LNCAP (cell line): ENCODE results near the gene SNX12.

Source experiments
- TF ChIP-seq, protein P1 (sequence below): fragments of 450-650 bp; IDR thresholded peaks from 2 replicates; pipeline ENCODE4 v1.5.1; 2017; ENCODE audit warnings: mild to moderate bottlenecking

Gene SNX12

DNA sequence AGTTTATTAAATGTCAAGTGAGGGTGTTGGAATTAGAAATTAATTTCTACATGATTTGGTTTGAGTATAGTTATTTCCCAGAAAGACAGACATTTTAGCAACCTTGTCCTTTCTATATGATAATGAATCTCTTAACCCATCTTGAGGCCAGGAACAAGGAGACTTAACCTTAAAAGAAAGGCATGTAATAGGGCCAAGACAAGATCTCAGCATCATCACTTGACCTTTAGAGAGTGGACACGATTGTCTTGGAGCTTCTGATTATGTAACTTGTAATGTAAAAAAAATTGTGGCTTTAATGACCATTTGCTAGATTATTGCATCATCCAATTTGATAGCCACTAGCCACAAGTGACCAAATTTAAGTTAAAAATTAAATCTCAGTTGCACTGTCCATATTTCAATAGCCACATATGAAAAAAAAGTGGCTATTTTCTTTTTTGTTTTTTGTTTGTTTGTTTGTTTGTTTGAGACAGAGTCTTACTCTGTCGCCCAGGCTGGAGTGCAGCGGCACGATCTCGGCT, 14.1 kb upstream of the SNX12 start:
- TF ChIP-seq, protein P1, sequence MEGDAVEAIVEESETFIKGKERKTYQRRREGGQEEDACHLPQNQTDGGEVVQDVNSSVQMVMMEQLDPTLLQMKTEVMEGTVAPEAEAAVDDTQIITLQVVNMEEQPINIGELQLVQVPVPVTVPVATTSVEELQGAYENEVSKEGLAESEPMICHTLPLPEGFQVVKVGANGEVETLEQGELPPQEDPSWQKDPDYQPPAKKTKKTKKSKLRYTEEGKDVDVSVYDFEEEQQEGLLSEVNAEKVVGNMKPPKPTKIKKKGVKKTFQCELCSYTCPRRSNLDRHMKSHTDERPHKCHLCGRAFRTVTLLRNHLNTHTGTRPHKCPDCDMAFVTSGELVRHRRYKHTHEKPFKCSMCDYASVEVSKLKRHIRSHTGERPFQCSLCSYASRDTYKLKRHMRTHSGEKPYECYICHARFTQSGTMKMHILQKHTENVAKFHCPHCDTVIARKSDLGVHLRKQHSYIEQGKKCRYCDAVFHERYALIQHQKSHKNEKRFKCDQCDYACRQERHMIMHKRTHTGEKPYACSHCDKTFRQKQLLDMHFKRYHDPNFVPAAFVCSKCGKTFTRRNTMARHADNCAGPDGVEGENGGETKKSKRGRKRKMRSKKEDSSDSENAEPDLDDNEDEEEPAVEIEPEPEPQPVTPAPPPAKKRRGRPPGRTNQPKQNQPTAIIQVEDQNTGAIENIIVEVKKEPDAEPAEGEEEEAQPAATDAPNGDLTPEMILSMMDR: no peak

DNA sequence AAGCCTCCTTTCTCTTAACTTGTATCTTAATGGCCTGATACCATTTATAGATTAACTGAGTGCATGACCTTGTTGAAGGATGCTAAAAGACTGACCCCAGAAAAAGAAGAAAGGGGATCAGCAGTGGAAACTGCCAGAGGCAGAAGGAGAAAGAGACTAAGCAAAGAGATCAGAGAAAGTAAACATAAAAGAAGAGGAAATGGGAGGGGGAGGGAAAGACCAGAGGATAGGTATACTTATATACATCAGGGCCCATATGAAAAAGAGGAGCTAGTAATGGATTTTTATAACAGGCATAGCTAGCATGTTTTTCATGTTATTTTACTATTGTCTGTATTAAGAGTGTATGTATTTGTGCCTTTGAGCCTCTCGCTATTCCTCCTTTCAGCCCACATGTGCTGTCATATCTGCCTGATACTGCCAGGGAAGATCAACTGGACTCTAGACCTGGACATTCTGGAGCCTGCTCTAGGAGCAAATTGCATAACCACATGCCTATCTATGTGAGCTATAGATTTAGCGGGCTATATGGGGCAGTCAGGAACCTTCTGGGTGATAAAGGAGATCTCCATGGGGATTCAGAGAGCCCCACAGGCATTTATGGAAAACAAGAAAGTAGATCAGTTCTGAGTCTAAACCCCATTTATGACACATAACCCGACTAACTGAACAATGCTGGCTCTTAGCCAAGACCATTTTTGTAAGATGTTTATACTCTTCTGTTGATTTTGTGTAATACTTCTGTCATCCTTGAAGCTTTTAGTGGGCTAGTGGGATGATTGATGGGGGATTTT, 13.4 kb upstream of the SNX12 start:
- TF ChIP-seq, protein P1: no peak

DNA sequence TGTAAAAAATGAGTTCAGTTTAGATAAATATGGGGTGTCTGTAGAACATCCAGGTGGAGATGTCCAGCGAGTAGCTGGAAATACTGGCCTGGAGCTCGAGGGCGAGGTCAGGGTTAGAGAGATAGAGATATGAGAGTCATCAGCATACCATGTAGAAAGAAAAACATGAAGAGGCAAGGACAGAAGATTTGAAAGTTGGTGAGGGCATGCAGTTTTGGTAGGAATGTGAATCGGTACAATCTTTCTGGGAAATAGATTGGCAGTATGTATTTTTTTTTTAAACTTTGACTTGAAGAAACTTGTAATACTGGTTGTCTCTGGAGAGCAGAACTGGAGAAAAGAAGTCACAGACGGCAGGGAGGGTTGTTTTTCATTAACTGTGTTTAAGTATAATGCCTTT, 2.4 kb upstream of the SNX12 start:
- TF ChIP-seq, protein P1: no peak

DNA sequence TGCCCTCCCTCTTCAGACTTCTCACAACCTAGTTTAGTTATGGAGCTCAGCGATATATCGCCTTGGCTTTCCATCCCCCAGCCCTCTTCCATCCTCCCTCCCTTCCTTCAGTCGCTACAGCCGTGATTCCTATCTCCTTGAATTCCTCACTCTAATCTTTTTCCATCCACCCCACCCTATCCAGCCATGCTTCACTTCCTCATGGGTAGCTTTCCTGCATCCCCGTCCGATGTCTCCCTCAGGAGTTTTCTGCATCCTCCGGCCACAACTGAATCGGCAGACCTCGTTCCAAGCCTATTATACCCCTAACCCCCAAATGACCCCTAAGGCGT, 456 bp downstream of the SNX12 start:
- TF ChIP-seq, protein P1: no peak

DNA sequence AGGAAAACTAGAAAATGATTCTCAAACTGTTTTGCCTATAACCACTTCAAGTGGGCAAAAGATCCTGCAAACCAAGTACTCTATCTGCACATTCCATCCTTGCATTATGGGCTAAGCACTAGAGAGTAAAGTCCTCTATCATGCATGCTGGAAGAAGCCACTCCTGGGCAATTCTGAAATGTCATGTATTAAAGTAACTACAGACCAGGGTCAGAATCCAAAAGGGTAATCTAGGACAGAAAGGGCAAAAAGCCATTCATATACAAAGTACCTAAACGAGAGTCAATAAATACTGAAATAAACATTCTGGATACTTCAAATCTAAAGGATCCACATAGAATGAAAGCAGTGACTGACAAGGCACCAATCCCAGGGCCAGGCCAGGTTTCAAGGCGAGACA, 1.0 kb downstream of the SNX12 start:
- TF ChIP-seq, protein P1: no peak

DNA sequence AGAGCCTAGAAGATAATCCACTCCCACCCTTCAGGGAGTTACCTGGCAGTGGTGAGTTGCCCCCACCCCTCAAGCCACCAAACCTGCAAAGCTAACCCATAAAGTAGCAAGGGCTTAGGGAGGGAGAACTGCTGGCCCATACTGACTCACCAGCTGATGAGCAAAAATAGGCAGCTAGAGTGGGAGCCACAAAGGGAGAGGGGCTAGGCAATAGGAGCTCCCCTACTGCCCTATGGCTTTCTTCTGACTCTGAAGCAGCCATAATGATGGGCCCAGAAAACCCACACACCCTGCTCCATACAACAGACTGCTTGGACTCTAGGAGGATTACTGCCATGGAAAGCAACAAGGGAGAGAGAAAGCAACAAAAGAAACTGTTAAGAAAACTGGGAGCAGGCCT, 8.0 kb downstream of the SNX12 start:
- TF ChIP-seq, protein P1: no peak

DNA sequence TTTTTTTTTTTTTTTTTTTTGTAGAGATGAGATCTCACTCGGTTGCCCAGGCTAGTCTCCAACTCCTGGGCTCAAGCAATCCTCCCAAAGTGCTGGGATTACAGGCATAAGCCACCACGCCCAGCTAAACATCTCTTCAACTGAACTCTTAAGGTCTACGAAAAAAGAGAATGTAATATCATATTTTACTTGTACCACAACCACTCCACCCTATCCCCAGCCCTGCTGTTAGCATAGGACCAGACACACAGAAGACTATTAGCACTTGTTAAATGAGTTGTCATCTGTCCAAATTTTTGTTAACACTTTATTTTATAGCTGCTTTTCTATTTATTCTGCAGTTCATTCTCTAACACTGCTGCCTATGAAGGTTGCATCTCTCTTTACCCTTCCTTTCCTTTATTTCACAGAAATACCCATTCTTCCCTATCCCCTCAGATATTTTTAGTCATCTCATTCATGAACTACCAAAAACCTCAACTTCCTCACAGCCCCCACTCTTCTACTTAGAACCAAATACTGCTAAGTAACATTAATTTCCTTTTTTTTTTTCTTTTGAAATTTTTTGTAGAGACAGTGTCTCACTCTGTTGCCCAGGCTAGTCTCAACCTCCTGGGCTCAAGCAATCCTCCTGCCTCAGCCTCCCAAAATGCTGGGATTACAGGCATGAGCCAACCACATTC, 10.1 kb downstream of the SNX12 start:
- TF ChIP-seq, protein P1: no peak
